Right lobe of liver (tissue), 6 donors: ENCODE data around the gene FADS2. TPM values are rescaled to one million over a fixed set of nuclear protein-coding genes. Genes with fewer than 3 reads are reported as not detected.

ENCODE experiments used
- ATAC-seq, 4 donors: fragments of 200-7000 bp; cut with Tn5 transposase; one replicate each; pipeline ENCODE4 v1.9.1; 2020; ENCODE audit warnings: mild to moderate bottlenecking in 4 of 4, moderate library complexity in 4 of 4
- DNase-seq, 3 donors: peaks; one replicate each; pipeline ENCODE4 v3.0.0-alpha.2; 2020
- H3K27ac ChIP-seq, 3 donors: fragments of 200-600 bp; one replicate each; pipeline ENCODE4 v1.8.0; 2022
- H3K27me3 ChIP-seq, 2 donors: fragments of 200-600 bp; one replicate each; pipeline ENCODE4 v1.8.0; 2022
- H3K36me3 ChIP-seq, 4 donors: fragments of 200-600 bp; sonication (generic) in 1 of 4; one replicate each; pipeline versions ENCODE4 v1.5.1 to v1.8.0; 2017 to 2022; ENCODE audit warnings: control low read depth in 1 of 4
- H3K4me1 ChIP-seq, 4 donors: fragments of 200-600 bp; sonication (generic) in 1 of 4; one replicate each; pipeline versions ENCODE4 v1.5.1 to v1.8.0; 2017 to 2022; ENCODE audit warnings: control low read depth in 1 of 4
- H3K4me3 ChIP-seq, 3 donors: fragments of 200-600 bp; one replicate each; pipeline ENCODE4 v1.8.0; 2022
- H3K9me3 ChIP-seq, 4 donors: fragments of 200-600 bp; sonication (generic) in 1 of 4; one replicate each; pipeline versions ENCODE4 v1.5.1 to v1.8.0; 2017 to 2022; ENCODE audit warnings: control low read depth in 1 of 4
- CTCF ChIP-seq, 4 donors: fragments of 200-600 bp in 3 of 4; fragments of 450-650 bp in 1 of 4; IDR thresholded peaks; one replicate each; pipeline versions ENCODE4 v1.5.1 to v1.8.0; 2016 to 2022; ENCODE audit warnings: antibody characterized with exemption in 4 of 4, mild to moderate bottlenecking in 2 of 4
- POLR2A ChIP-seq: fragments of 450-650 bp; IDR thresholded peaks from one replicate; pipeline ENCODE4 v1.6.1; 2017; ENCODE audit warnings: antibody characterized with exemption, mild to moderate bottlenecking
- WGBS: methylation state at CpG from one replicate; pipeline ENCODE4 v1.1.6; 2018; ENCODE audit warnings: low coverage, low lambda C conversion rate; ENCODE audit not compliant: insufficient coverage; ENCODE audit errors: missing lambda C conversion rate; 5-methylcytosine and 5-hydroxymethylcytosine counted together
- intact Hi-C, 2 donors: fragments of 100-400 bp; cut with DNase I; formaldehyde crosslinking; loops; one replicate each; pipeline versions ENCODE4 v1.11.2 to v1.14.1; 2022
- total RNA-seq, 6 experiments: library from RNA; depleted of rRNA in 2 of 6; stranded (reverse); fragments of >200 nt in 2 of 6; fragmentation: NEBNext Ultra II Directional in 3 of 6; extraction: Animal tissue kit (Norgen Biotek cat#: 25700) in 3 of 6; gene quantifications; one replicate each; pipeline versions ENCODE4 v1.1.0 to v1.2.4, GENCODE V29; 2016 to 2023
- donor health status: DM: no; HTN: yes; CAD: no.
- donor health status: DM: no; HTN: no; CAD: no.
- donor health status: DM: no; HTN: no; CAD: no.
- donor health status: DM: no; HTN: yes; CAD: no.
- donor health status: DM: no; HTN: yes; CAD: no.

Gene FADS2
- total RNA-seq, 6 experiments from 2014 or later: 4.2 to 166 (median 110) TPM

DNA sequence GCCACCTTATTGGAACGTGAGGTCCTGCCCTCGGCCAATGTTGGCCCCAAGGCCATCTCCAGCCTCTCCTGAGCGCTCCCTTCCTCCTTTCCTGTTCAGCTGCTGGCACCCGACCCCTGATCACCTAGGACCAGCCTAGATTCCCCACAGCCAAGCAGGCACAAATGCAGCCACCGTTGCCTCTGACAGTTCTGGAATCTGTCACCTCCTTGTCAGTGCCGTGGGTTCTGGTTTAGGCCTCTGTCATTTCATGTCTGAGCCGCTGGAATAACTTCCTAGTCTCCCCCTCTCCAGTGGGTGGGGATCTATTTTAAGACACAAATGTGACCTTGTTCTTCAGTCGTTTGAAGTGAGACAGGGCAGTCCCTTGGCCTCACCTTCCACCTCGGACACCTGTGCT lies 33.5 kb downstream of the FADS2 start:
- Histone ChIP-seq H3K27ac (no peak overlapping the region), H3K9me3 (no peaks in the 10 kb centered on the region), H3K4me1 (no peaks in the 10 kb centered on the region), H3K27me3 (no peaks in the 10 kb centered on the region), H3K4me3 (no peak overlapping the region), H3K36me3 (peaks cover 0 to 4% (median 0%) of the 10 kb centered on the region in 4 donors)
- intact Hi-C loops: no loop called here
- ATAC-seq: no peak
- no peak for DNase-seq
- TF ChIP-seq POLR2A (no peak), CTCF (IDR thresholded peaks at IDR 0.05) (no peak)
- 73% methylated on average over 5 of the region's 9 CpGs for WGBS

GRCh38 chr11:61862714-61863547 lies 34.8 kb downstream of the FADS2 start:
- peaks cover 0 to 4% (median 0%) of the 10 kb centered on the region in 4 donors for H3K36me3 ChIP-seq
- TF ChIP-seq CTCF (IDR thresholded peaks at IDR 0.05): no peak
- TF ChIP-seq POLR2A: no peak
- no peak overlapping the region for H3K4me3 ChIP-seq
- DNase-seq (no peak), ATAC-seq (no peak)
- H3K27ac ChIP-seq: no peak overlapping the region
- no peaks in the 10 kb centered on the region for H3K4me1 ChIP-seq
- 84% methylated on average over 3 of the region's 18 CpGs for WGBS
- no peaks in the 10 kb centered on the region for H3K27me3 ChIP-seq
- intact Hi-C loops: no loop called here
- no peaks in the 10 kb centered on the region for H3K9me3 ChIP-seq

- peaks cover 0 to 4% (median 0%) of the 10 kb centered on the region in 4 donors for H3K36me3 ChIP-seq
- no peaks in the 10 kb centered on the region for H3K4me1 ChIP-seq
- WGBS: 100% methylated on average over 2 of the region's 13 CpGs
- ATAC-seq: no peak
- H3K27ac ChIP-seq: no peak overlapping the region
- no peaks in the 10 kb centered on the region for H3K27me3 ChIP-seq
- no peak overlapping the region for H3K4me3 ChIP-seq
- no peaks in the 10 kb centered on the region for H3K9me3 ChIP-seq
- DNase-seq: no peak
- intact Hi-C loops: no loop called here
- TF ChIP-seq POLR2A (no peak), CTCF (IDR thresholded peaks at IDR 0.05) (no peak)
Measured at GRCh38 chr11:61863548-61864081, 35.5 kb downstream of the FADS2 start.

DNA sequence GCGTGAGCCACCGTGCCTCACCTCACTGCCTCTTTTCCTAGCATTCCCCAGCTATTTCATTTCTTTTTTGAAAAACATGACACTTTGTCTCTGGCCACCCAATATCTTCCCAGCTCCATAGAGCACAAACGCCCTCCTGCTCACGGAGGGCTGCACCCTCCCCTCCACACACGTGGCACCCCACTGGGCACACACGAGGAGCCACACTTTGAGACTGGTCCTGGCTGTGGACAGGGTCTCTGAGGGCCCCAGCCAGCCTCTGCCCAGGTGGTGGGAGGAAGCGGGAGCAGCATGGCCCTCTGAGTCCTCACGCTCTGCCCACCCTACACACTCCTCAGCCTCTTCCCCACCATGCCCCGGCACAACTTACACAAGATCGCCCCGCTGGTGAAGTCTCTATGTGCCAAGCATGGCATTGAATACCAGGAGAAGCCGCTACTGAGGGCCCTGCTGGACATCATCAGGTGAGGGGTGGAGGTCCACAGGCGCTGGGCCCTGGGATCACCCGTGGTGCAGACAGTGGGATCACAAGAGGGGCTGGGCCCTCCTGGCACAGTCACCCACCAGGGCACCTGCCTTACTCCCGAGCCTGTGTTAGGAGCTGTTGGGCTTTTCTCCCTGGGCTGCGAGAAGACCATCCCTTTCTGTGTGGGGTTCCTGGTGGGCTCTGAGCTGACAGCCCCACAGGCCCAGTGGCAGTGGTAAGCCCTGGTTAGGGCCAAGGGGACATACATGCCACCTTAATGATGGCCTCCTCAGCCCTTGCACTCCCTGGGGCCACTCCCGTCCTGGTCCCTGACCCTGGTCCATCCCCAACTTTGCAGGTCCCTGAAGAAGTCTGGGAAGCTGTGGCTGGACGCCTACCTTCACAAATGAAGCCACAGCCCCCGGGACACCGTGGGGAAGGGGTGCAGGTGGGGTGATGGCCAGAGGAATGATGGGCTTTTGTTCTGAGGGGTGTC lies 37.0 kb downstream of the FADS2 start:
- H3K36me3 ChIP-seq: peaks cover 0 to 4% (median 0%) of the 10 kb centered on the region in 4 donors
- no peaks in the 10 kb centered on the region for H3K9me3 ChIP-seq
- no peak for DNase-seq
- intact Hi-C loops: no loop called here
- no peaks in the 10 kb centered on the region for H3K27me3 ChIP-seq
- WGBS: 95% methylated on average over 4 of the region's 20 CpGs
- no peak overlapping the region for H3K4me3 ChIP-seq
- no peaks in the 10 kb centered on the region for H3K4me1 ChIP-seq
- no peak overlapping the region for H3K27ac ChIP-seq
- no peak for ATAC-seq
- TF ChIP-seq POLR2A (no peak), CTCF (IDR thresholded peaks at IDR 0.05) (no peak)
